LNCaP clone FGC (cell line): ENCODE data around the gene DUSP12.

Experiments
- DNase-seq: peaks from one replicate; pipeline ENCODE4 v3.0.0-alpha.2; 2011; ENCODE audit warnings: low read depth
- H3K4me3 ChIP-seq: 2 replicates; pipeline ENCODE4 v1.5.1; 2011; ENCODE audit warnings: mild to moderate bottlenecking, low read depth, low read length, control low read depth
- TF ChIP-seq, protein P1 (sequence below): IDR thresholded peaks from 2 replicates; pipeline ENCODE4 v1.5.1; 2012; ENCODE audit warnings: mild to moderate bottlenecking; ENCODE audit not compliant: control insufficient read depth, insufficient read depth; ENCODE audit errors: extremely low read depth

The DUSP12 gene

GRCh38 chr1:161749509-161750407 is at the start of gene DUSP12:
DUSP12 (plus strand) TSS chr1:161749786; CDS start chr1:161749802, 16 bp downstream.
- H3K4me3 ChIP-seq, result peak within 1 kb of the TSS; percentile 90
- TF ChIP-seq, protein P1, sequence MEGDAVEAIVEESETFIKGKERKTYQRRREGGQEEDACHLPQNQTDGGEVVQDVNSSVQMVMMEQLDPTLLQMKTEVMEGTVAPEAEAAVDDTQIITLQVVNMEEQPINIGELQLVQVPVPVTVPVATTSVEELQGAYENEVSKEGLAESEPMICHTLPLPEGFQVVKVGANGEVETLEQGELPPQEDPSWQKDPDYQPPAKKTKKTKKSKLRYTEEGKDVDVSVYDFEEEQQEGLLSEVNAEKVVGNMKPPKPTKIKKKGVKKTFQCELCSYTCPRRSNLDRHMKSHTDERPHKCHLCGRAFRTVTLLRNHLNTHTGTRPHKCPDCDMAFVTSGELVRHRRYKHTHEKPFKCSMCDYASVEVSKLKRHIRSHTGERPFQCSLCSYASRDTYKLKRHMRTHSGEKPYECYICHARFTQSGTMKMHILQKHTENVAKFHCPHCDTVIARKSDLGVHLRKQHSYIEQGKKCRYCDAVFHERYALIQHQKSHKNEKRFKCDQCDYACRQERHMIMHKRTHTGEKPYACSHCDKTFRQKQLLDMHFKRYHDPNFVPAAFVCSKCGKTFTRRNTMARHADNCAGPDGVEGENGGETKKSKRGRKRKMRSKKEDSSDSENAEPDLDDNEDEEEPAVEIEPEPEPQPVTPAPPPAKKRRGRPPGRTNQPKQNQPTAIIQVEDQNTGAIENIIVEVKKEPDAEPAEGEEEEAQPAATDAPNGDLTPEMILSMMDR, result peak; percentile 50
- peak; percentile 85 for DNase-seq

DNA sequence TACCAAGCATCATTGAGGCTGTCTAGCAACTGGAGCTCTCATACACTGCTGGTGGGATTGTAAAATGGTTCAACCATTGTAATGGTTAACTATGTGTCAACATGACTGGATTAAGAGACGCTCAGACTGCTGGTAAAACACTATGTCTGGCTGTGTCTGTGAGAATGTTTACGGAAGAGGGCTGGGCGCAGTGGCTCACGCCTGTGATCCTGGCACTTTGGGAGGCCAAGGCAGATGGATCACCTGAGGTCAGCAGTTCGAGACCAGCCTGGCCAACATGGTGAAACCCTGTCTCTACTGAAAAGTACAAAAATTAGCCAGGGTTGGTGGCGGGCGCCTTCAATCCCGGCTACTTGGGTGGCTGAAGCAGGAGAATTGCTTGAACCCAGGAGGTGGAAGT is 47.3 kb upstream of the DUSP12 start:
- TF ChIP-seq, protein P1, result no peak
- DNase-seq, result no peak

DNA sequence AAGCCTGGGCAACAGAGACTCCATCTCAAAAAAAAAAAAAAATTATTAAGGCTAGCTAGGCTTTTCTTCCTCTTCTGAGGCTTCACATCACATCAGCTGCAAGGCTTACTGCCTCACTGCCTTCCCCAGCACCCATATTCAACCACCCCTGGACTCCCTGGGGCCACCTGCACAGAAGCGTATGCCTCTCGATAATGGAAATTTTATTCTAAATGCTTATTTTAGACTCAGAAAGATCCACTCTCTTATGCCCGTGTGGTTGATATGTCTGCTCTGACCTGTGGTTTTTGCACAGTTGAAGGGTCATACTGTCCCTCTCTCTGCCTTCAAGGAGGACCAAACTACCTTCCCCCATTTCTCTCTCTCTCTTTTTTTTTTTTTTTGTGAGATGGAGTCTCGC is 44.0 kb upstream of the DUSP12 start:
- H3K4me3 ChIP-seq, result no peak overlapping the region
- TF ChIP-seq, protein P1, result no peak

More for the DNA sequence above, 47.3 kb upstream of the DUSP12 start:
- H3K4me3 ChIP-seq, result no peak overlapping the region

DNA sequence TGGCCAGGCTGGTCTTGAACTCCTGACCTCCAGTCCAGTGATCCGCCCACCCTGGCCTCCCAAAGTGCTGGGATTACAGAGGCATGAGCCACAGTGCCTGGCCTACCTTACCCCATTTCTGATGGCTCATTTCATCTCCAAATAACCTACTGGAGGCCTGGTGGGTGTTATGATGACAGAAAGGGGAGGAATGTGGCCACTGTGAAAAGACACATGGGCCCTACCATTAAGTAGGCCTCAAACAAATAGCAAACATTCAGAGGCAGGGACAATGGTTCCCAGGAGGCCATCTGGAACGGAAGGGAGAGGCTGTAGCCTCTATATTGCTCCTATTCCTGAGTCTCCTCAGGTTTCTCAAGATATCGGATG is 43.5 kb upstream of the DUSP12 start:
- no peak overlapping the region for H3K4me3 ChIP-seq
- TF ChIP-seq, protein P1, result no peak
- DNase-seq, result no peak

More for the DNA sequence above, 44.0 kb upstream of the DUSP12 start:
- no peak for DNase-seq

GRCh38 chr1:161706482-161707347 is 42.9 kb upstream of the DUSP12 start, which contains the start of gene FCRLA:
FCRLA (plus strand) TSS chr1:161707229; CDS start chr1:161707265, 36 bp downstream.
- no peak for DNase-seq
- H3K4me3 ChIP-seq, result no peak within 1 kb of the TSS
- TF ChIP-seq, protein P1, result no peak

DNA sequence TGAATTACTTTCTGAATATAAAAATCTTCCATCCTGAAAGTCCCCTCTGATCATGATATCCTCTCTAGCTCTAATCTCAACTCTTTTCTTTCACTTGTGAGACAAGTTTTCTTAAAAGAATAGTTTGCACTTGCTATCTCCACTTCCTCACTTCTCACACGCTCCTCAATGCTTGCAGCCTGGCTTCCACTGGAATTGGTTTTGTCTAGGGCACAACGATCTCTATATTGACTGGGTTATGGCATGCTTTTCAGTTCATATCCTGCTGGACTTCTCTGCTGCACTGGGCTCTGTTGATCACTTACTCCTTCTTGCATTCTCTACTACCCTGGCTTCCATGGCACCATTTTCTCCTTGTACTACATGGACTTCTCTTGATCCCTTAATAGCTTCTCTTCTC is 42.1 kb upstream of the DUSP12 start:
- TF ChIP-seq, protein P1, result no peak
- no peak for DNase-seq
- no peak overlapping the region for H3K4me3 ChIP-seq
